Stimulated activated CD4-positive, alpha-beta T cell treated with anti-CD3 and anti-CD28 coated beads, TNF-alpha, amount 100 ng/mL, for 4 hours (primary cell): ENCODE results near the gene SH3RF3.
A peak's percentile ranks its signal among the peaks of the same experiment; 100 is the strongest.
"Not testable (repeated sequence)": the region's sequence is repeated elsewhere in the genome, so short reads cannot be mapped to it uniquely, and the experiment has no call there.

Experiments
- DNase-seq, 3 experiments: peaks; one replicate each; pipeline ENCODE4 v3.0.0-alpha.2; 2020; ENCODE audit warnings: low read depth in 3 of 3

The SH3RF3 gene

DNA sequence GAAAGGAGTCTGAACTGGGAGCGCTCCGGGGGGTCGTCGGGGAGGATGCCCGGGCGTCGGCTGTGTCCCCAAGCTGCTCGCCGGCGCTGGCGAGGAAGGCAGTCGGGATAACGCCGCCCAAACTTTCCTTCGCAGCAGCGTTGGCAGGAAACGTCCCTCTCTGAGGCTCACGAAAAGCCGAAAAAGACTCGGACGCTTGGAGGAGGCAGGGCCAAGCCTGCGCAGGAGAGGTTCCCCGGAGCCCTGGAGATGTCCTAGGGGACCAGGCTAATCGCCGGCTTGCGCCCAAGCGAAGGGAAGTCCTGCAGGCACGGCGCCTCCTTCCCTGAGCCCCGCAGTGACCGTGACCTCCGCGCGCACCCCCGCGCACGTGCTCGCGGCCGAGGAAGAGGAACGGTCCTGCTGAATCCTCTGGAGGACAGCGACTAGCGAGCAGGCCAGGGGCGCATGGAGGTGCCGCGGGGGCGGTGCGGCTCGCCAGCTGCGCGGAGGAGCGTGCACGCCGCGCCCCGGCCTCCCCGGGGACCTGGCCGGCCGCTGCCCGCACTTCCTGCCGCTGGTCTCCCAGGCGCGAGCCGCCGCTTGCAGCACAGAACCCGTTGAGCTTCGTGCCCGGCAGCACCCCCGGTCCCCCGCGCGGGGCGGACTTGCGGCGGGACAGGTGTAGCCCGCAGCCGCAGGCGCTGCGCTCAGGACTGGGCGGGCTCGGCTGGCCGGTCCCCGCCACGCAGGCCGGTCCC lies at the start of gene SH3RF3:
Gene SH3RF3 (plus strand): TSS at position 590 of the 740 bp plus-strand sequence.
- DNase-seq = peak in 2 of 3 experiments; percentile 10 to 34

DNA sequence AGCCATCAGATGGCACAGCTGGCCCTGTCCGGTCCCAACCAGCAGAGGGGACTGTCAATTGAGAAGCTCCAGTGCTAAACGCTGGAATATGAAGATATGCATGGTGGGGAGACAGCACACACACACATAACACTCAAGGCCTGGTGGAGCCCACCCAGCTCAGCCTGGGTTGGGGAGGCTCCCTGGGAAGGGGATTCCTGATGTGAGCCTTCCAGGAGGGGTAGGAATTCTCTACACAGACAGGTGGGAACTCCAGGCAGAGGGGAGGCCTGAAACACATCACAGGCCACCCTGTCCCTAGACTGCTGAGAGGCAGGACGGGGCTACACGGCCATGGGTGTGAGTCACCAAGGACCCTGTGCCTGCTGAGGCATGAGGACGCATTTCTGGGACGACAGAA lies 49.4 kb upstream of the SH3RF3 start:
- no peak for DNase-seq

DNA sequence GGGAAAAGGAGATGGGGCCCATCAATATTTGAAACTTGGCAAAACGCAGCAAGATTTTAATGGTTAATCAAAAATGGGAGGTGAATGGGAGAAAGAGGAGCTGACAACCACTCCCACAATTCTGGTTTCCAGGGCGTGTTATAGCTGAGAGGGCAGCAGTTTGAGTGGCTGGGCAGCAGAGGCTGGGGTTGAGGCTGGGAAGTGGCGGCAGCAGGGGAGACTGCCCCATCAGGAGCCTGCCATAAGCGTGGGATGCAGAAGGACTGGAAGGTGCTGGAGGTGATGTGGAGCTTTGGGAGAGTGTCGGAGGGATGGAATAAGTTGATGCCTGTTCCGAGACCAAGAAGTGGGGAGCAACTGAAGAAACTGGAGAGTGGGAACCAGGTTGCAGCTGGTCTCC lies 48.9 kb upstream of the SH3RF3 start:
- no peak for DNase-seq

DNA sequence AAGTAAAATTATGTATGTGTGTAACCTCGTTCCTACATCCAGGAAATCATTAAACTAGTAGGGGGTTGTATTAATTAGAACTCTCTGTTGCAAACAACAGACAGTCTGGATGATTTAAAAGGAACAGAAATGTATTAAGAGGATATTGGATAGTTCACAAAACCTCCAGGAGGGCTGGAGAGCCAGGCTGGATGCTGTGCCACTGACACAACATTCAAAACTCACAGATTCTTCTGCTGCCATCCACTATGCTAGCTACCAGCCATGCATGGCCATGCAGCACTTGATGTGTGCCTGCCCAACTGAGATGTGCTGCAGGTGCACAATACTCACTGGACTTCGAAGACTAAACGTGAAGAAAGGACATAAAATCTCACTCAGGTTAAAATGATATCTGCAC lies 48.2 kb upstream of the SH3RF3 start:
- DNase-seq = no peak

DNA sequence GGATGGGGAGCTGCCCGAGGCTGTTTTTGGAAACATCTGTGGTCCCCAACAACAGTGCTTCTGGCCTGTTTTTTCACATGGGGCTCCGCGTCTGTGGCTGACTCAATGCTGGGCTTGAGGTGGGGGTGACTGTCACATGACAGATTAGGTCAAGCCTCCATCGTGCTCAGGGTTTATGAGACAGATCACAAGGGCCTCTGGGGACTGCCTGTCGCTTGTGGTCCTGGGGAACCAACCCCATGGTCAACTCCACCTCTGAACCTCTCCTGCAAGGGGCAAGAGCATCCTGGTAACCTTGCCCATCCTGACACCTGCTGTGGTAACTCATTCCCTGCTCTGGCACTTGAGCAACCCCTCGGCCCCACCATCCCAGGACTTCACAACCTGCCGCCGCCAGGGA lies 47.6 kb upstream of the SH3RF3 start:
- DNase-seq = no peak

DNA sequence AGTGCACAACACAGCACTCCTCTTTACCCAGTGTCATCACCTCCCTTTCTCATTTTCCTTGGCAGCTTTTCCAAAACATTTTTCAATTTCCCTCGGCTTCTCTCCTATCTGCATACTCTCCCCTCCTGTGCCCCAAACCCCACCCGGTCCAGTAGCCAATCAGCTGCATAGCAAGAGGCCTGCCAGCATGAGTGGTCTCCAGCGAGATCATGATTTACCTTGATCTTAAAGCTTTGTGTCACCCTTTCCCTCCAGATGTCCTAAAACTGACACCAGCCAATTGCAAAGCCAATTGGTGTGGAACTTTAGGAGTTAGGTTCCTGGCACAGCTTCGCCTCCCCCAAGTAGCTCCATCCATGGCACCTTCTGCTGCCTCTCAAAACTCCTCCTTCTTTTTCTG lies 45.2 kb upstream of the SH3RF3 start:
- DNase-seq = no peak

DNA sequence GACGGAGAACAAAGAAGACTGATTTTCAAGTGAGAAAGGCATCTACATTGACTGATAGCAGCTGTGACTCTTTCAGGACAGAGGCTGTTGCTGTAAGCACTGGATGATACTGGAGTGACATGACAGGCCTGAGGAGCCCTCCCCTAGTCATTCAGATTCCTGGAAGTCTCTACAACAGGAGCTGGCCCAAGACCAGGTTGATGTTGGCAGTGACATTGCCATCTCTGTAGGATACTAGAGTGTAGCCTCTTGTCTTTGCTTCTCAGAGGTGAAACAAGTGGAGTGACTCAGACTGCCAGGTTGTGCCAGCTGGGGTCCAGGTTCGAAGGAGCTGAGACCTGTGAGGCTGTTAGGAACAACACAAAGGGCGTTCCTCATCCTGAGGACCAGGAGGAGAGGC lies 44.7 kb upstream of the SH3RF3 start:
- no peak for DNase-seq

DNA sequence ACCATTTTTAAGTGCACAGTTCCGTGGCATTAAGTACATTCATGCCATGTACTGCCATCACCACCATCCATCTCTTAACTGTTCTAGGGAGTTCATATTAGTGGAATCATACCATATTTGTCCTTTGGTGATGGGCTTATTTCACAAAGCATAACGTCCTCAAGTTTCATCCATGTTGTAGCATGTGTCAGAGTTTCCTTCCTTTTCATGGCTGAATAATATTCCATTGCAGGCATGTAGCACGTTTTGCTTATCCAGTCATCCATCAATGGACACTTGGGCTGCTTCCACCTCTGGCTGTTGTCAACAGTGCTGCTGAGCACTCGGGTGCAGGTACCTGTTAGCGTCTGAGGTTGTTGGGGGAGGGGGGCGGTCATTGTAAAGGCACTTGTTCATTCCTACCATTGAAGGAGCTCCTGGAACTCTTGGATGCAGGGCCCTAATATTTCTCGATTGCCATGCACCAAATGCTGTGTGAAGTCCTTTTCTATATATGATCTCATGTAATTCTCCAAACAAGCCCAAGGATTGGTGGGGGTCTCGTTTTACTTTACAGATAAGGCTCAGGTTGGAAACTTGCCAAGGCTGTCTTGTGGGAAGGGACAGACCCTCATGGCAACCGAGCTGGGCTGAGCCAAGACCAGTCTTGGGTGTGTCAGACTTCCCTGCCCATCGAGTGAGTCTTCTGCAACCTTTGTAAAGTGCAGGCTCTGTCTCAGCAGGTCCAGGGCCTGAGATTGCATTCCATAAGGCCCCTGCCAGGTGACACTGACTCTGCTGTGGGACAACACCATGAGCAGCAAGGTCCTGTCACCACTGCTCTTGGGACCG lies 42.9 kb upstream of the SH3RF3 start:
- DNase-seq = no peak

DNA sequence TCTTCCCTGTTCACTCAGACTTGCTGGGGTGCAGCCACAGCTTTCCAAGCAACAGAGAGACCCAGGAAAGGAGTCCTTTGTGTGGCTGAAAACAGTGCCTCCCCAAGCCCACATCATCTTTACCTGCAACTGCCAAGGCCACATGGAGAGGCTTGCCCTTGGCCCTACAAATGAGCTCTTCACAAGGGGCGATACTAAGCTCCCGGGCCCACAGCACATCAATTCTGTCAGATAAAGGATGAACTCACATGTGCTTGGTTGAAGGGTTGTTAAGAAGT lies 42.3 kb upstream of the SH3RF3 start:
- no peak for DNase-seq

DNA sequence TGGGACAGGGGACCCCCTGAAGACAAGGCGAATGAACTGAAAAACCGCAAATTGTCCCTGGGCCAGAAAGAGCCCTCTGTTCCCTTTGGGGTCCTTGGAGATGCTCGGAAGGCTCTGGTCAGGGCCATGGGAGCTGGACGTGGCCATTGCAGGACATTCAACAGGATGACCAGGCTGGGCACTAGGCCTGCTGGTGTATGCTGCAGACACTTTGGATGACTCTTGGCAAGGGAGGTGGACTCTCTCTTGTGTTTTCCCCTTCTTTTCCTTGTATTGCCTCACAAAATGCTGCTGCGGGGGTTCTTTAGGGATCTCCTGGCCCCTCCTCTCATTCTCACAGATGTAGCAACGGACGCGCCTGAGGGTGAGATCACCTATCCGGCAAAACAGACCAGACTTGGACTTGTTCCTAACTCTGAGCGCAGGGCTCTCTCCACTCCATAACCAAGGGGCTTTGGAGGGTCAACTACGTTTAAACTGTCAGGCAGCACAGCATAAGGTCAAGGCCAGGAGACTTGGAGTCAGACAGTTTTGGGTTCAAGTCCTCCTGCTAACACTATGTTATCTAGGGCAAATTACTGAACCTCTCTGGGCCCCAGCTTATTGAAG lies 41.8 kb upstream of the SH3RF3 start:
- no peak for DNase-seq

DNA sequence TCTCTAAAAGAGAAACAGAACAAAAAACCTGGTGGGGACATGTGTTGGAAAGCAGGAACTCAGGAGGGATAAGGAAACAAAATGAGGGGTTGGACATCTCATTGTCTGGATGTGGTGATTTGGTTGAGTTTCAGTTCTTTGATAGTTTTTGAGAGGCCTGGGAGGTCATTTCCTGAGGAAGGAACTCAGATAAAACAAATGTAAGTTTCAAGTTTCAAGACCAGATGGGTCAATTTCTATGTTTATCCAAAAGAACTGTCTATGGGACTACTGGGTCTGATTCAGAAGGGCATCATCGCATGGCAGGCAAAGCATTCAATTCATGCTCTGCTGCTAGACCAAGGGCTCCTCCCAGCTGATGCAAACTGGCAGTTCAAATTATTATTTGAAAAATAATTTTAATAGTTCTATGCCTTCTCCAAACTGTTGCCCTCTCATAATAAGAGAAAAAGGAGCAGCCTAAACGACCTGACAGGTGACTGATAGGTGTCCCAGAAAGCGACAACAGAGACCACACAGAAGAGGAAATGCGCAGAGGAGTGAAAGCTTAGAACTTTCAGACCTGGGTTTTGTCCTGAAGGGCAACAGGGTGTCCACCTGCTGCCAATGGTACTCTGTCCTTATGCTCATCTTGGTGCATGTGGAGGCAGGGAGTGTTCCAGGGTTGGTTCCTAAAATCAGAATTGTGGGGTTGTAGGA lies 39.3 kb upstream of the SH3RF3 start:
- no peak for DNase-seq

DNA sequence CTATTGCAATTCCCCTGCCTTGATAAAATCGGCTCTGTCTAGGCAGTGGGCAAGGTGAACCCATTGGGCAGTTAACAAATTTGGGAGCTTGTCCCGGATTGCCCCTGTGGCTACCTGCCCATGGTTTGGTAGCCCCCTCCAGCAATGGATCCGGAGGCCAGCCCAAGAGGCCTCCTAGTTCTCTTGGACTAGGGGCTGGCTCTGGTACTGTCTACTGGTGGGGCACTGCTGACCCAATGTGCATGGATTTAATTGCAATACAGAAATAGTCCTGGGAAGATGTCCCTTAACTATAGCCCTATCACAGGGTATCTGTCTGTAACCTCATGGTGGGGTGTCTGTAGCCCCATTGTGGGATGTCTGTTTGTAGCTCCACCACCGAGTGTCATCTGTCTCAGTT lies 37.5 kb upstream of the SH3RF3 start:
- no peak for DNase-seq

DNA sequence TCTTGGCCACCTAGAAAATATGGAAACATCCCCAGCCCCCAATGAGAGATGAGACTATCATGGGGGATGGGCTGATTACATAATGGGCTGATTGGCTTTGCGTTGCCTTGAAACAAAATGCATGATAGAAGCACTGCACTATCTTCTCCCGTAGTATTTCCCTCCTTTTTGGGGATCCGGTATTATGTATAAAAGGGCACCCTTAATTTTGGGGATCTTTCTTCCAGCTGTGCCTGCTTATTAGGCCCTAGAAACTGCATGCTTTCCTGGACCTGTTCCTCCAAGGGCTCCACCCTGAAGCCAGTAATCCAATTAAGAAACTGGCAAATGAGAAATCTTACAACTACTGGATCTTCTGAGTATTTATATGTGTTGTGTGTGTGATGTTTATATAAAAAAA lies 34.9 kb upstream of the SH3RF3 start:
- DNase-seq = no peak

DNA sequence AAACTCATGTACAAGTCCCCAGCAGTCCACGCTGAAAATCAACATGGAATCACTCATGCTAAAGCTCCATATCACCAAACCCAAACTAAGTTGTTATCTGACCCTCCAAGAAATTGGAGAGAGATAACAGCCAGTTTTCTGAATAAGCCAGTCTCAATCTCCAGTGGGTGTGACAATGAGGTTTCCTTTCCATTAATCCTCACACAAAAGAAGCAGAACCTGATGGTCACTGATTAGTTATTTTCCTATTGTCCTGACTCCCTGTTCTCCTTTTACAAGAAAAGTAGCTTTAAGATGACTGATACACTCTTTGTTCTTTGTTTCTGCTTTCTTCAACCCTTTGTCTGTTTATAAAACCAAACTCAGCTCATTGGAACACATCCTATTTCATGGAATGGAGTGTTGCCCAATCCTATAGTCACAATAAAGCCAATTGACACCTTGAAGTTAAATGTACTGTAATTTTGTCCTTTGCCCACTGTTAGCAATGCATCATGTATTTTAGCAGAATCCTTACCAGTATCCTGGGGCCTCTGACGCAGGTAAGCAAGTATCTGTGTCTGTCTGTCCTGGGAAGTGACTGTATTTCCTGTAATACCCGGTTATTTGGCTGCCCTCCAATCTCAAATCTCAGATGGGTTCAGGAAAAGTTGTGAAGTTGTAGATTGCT lies 30.6 kb upstream of the SH3RF3 start:
- no peak for DNase-seq

DNA sequence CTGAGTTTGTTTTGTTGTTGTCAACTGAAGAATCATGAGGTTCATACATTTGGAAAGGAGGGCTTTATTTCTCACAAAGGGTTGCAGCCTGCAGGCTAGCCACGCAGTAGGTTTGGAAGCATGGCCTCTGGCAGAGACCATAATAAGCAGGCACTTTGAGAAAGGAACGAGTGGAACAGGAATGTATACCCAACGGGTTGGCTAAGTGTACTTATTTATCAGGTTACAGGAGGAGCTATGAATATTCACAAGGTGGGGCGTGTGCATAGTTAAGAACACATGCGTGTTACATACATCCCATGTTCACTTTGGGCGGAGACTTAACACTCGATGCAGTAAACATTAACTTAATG lies 30.1 kb upstream of the SH3RF3 start:
- no peak for DNase-seq

DNA sequence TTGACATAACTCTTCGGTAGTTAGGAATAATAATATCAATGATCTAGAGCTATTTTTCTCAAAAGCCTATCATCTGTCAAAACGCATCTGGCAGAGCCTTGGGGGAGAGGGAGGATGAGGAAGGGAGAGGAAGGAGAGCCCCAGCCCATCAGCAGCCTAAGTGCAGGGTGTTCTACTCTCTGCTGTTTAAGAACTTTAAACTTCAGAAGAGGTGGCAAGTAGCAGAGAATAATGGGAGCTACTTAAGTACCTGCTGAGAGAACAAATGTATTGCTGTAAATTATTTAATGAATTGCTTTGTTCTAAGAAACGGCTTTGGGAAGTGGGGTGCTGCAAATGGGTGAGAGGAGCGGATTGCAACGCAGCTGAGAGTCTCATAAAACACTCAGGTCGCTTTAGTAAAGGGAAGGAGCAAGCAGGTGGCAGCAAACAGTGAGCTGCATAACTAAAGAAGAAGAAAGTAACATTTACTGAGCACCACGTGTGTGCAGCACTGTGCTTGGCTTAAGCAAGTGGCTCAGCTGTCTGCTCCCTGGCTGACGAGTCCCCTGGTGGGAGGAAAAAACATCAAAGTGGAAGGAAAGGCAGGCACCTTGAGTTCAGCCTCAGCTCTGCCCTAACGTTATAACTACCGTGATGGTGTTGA lies 26.3 kb upstream of the SH3RF3 start:
- DNase-seq = no peak

DNA sequence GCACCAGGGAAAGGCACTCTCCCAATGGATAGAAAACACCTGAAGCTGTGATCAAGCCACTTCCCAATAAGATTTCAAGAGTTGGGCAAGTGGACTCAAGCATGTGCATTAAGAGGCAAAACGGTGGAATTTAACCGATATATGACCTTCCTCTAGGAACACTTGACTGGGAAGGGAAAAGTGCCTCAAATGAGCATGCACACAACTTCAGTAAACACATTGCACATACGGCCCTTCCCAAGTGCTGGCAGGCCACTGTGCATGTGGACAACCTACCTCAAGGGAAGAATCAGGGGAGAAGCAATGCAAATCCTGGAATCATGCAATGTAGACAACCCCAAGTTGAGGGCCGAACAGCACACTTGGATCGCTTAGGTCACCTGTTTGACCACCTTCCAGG lies 23.9 kb upstream of the SH3RF3 start:
- DNase-seq = no peak

DNA sequence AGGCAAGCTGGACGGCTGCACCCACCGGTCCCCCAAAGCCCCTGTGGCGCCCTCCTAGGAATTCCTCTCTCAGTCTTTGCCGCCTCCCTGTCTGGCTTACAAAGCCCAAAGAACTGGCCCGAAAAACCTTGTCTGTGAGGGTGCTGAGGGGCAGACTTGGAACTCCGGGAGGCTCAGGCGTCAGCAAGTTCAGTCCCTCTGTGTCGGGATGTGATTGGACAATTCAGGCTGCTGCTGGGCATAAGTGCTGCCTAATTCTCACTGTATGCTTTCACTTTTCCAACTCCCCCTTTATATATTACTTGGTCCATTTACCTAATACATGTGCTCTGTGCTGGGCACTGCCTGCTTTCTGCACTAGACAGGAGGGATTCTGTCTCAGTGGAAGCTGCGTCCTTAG lies 20.3 kb upstream of the SH3RF3 start:
- no peak for DNase-seq

DNA sequence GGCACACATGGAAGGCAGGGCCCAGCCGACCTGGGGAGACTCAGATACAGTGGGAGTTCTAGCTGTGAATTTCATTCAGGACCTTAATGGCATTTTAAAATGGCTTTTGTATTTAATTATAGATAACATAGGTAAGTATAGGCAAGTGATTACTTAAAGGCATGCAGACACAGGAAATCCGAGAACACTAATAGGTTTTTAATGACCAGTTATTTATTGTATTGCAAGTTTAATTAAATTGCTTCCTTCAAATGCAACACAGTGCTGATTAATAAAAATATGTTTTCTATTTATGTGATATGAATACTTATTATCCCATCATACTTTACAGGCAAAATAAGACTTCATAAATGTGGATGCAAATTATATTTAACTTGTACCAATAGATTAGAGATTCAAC lies 19.7 kb upstream of the SH3RF3 start:
- DNase-seq = no peak

DNA sequence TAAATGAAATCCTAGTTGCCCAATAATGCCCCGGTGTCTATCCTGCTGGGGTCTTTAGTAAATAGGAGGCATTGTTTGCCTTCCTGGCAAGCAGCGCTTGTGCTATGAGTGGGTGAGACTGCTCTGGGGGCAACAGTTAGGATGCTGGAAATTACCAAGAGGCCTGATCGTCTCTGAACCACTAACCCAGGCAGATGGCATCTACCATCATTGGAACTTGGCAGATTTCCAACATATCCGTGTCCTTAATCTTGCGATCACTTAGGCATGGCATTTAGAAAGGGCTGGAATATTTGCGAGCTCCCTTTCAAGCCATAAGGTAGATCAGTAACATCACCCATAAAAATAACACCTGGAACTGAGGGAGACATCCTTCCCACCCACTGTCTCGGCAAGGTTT lies 18.8 kb upstream of the SH3RF3 start:
- no peak for DNase-seq

DNA sequence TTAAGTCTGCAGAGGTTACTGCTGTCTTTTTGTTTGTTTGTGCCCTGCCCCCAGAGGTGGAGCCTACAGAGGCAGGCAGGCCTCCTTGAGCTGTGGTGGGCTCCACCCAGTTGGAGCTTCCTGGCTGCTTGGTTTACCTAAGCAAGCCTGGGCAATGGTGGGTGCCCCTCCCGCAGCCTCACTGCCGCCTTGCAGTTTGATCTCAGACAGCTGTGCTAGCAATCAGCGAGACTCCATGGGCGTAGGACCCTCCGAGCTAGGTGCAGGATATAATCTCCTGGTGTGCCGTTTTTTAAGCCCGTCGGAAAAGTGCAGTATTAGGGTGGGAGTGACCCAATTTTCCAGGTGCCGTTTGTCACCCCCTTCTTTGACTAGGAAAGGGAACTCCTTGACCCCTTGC lies 11.8 kb upstream of the SH3RF3 start:
- DNase-seq = not testable (repeated sequence)

DNA sequence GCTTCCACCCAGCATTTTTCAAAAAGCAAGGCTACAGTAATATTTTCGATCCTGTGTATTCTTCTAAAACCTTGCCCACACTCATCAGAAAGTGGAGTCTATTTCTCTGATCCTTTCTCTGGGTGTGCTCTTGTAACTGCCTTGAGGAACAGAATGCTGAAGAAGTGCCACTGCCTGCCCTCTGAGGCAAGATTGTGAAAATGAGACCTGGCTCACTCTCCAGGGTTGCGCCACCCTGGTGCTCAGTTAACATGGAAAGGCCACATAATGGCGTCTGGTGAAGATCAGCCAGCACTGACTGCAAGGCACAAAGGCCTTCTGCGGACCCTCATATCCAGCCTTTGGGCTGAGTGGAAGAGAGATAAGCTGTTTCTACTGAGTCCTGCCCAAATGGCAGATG lies 11.2 kb upstream of the SH3RF3 start:
- no peak for DNase-seq
